ENCODE results near the gene TBX15.

TBX15 gene

GRCh38 chr1:118997225-118997624 is 9.1 kb upstream of the TBX15 start:
- no peak for TF ChIP-seq CTCF (IDR thresholded peaks at IDR 0.05)
- DNase-seq (ENCODE audit: low spot score): no peak
- Histone ChIP-seq H3K27ac (no peak overlapping the region), H3K4me3 (no peak overlapping the region)

GRCh38 chr1:118995312-118996016 is 7.3 kb upstream of the TBX15 start:
- DNase-seq (ENCODE audit: low spot score): no peak

GRCh38 chr1:118993700-118994026 is 5.5 kb upstream of the TBX15 start:
- no peak for TF ChIP-seq CTCF (IDR thresholded peaks at IDR 0.05)
- no peak for DNase-seq (ENCODE audit: low spot score)
- Histone ChIP-seq H3K4me3 (no peak overlapping the region), H3K27ac (no peak overlapping the region)

More at GRCh38 chr1:118995312-118996016, 7.3 kb upstream of the TBX15 start:
- TF ChIP-seq CTCF (IDR thresholded peaks at IDR 0.05): no peak
- Histone ChIP-seq H3K4me3 (no peak overlapping the region), H3K27ac (no peak overlapping the region)

GRCh38 chr1:118992868-118993699 is 4.9 kb upstream of the TBX15 start:
- Histone ChIP-seq H3K4me3 (peak overlapping the region; percentile 33), H3K27ac (no peak overlapping the region)
- no peak for TF ChIP-seq CTCF (IDR thresholded peaks at IDR 0.05)
- no peak for DNase-seq (ENCODE audit: low spot score)

- Histone ChIP-seq H3K4me3 (no peak overlapping the region), H3K27ac (no peak overlapping the region)
Measured at GRCh38 chr1:118992237-118992825, 4.2 kb upstream of the TBX15 start.

GRCh38 chr1:118991448-118991847 is 3.3 kb upstream of the TBX15 start:
- no peak overlapping the region for H3K4me3 ChIP-seq
- TF ChIP-seq CTCF (IDR thresholded peaks at IDR 0.05): no peak
- DNase-seq (ENCODE audit: low spot score): no peak
- no peak overlapping the region for H3K27ac ChIP-seq

More at GRCh38 chr1:118992237-118992825, 4.2 kb upstream of the TBX15 start:
- TF ChIP-seq CTCF (IDR thresholded peaks at IDR 0.05): no peak
- DNase-seq (ENCODE audit: low spot score): no peak

Data from coronary artery (tissue), 2 donors.